ENCODE data around the gene SDK1. TPM values are rescaled to one million over a fixed set of nuclear protein-coding genes. Genes with fewer than 3 reads are reported as not detected.

The SDK1 gene
- total and polyA plus RNA-seq, 4 donors, result 0.12 to 0.47 (median 0.36) TPM

GRCh38 chr7:4299431-4299830 lies 998.4 kb downstream of the SDK1 start (continued):
- no peak for TF ChIP-seq RAD21 (IDR thresholded peaks at IDR 0.05)

GRCh38 chr7:4302203-4302905 lies 1001.3 kb downstream of the SDK1 start:
- Histone ChIP-seq H3K27ac (ENCODE audit: low read depth in 1 of 2, low read length in 2 of 2) (no peak overlapping the region), H3K4me1 (ENCODE audit: control insufficient read depth in 4 of 4, insufficient read depth in 4 of 4, low read length in 3 of 4) (no peaks in the 10 kb centered on the region), H3K27me3 (ENCODE audit: control insufficient read depth in 4 of 4, insufficient read depth in 4 of 4, low read length in 3 of 4) (no peaks in the 10 kb centered on the region), H3K9me3 (ENCODE audit: control insufficient read depth in 4 of 4, low read length in 3 of 4) (no peaks in the 10 kb centered on the region), H3K4me3 (ENCODE audit: low read depth in 1 of 3, low read length in 3 of 3) (no peak overlapping the region), H3K9ac (ENCODE audit: low read depth in 1 of 2, low read length in 2 of 2) (no peak overlapping the region), H3K36me3 (ENCODE audit: control insufficient read depth in 4 of 4, insufficient read depth in 3 of 4, low read depth in 1 of 4, low read length in 3 of 4) (no peaks in the 10 kb centered on the region)
- DNase-seq (ENCODE audit: low spot score), result no peak
- TF ChIP-seq RXRA (IDR thresholded peaks at IDR 0.05) (no peak), MAX (IDR thresholded peaks at IDR 0.05) (no peak), TAF1 (conservative IDR thresholded peaks at IDR 0.05) (no peak), RAD21 (IDR thresholded peaks at IDR 0.05) (no peak), SP1 (IDR thresholded peaks at IDR 0.05) (no peak), HNF4A (conservative IDR thresholded peaks at IDR 0.05) (no peak), REST (IDR thresholded peaks at IDR 0.05) (no peak), FOXA1 (IDR thresholded peaks at IDR 0.05) (no peak), YY1 (IDR thresholded peaks at IDR 0.05) (no peak), ZBTB33 (IDR thresholded peaks at IDR 0.05) (no peak), ATF3 (IDR thresholded peaks at IDR 0.05) (no peak), FOXA2 (IDR thresholded peaks at IDR 0.05) (no peak), HNF4G (IDR thresholded peaks at IDR 0.05) (no peak), CTCF (IDR thresholded peaks at IDR 0.05; ENCODE audit: low read depth, low read length, missing input control) (no peak)
- WGBS, result 93% methylated on average over 19 of the region's 19 CpGs

Data from liver (tissue), 9 donors.